ENCODE measurements around the gene CCL8.

CCL8 gene

DNA sequence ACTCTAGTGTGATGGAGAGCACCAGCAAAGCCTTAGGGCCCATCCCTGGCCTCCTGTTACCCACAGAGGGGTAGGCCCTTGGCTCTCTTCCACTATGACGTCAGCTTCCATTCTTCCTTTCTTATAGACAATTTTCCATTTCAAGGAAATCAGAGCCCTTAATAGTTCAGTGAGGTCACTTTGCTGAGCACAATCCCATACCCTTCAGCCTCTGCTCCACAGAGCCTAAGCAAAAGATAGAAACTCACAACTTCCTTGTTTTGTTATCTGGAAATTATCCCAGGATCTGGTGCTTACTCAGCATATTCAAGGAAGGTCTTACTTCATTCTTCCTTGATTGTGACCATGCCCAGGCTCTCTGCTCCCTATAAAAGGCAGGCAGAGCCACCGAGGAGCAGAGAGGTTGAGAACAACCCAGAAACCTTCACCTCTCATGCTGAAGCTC, at the start of gene CCL8:
Gene CCL8 (plus strand): TSS at position 397 of the 445 bp plus-strand sequence. CDS start 67 bp downstream, outside the sequence.
- in situ Hi-C loops (cut with MboI; ENCODE audit: low sequenced_read_pairs), result no loop called here

DNA sequence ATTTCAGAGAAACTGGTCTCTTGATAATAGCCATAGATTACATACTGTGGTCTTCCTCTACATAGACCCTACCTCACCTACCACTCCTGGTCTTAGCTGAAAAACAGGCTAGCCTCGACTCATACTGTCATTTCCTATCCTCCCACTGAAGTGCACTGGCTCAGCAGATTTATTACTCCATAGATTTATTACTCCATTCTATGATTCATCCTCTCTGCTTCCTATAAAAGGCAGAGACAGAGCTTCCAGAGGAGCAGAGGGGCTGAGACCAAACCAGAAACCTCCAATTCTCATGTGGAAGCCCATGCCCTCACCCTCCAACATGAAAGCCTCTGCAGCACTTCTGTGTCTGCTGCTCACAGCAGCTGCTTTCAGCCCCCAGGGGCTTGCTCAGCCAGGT, 49.3 kb upstream of the CCL8 start, which contains the start of gene CCL7:
Gene CCL7 (plus strand): TSS at position 253 of the 400 bp plus-strand sequence. CDS start 70 bp downstream, at position 323.
- in situ Hi-C loops (cut with MboI; ENCODE audit: low sequenced_read_pairs), result no loop called here

DNA sequence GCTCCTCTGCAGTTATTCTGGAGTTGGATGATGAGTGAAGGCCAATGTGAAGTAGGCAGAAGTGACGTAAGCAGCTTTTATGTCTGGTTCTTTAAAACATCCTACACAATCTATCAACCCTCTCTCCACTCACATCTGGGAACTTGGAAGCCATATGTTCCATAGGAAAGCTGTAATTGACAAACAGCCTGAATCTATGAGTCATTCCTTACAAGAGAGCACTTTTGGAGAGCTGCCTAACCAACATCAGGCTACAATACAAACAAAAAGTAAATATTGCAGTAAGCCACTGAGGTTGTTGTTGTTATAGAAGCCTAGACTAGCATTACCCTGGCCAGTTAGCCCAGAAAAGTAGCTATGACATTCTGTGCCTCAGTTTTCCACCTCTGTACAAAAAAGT, 43.4 kb upstream of the CCL8 start:
- in situ Hi-C loops (cut with MboI; ENCODE audit: low sequenced_read_pairs), result no loop called here

DNA sequence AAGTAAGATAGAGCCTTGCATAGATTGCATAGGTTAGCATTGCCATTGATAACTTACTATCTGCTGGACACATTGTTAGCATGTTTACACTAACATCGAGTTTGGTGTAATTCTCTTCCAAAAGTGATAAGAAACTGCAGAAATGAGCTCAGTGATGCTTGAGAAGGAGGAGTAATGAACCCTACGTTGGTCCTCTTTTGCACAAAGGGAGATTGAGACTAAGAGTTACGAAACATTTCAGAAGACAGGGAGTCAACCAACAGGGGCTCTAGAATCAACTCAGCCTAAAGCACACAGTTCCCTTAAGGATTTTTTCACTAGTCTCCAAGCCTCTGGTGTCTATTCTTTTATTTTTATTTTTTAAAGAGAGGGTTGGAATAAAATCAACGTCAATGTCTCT, 42.4 kb upstream of the CCL8 start:
- in situ Hi-C loops (cut with MboI; ENCODE audit: low sequenced_read_pairs), result no loop called here

DNA sequence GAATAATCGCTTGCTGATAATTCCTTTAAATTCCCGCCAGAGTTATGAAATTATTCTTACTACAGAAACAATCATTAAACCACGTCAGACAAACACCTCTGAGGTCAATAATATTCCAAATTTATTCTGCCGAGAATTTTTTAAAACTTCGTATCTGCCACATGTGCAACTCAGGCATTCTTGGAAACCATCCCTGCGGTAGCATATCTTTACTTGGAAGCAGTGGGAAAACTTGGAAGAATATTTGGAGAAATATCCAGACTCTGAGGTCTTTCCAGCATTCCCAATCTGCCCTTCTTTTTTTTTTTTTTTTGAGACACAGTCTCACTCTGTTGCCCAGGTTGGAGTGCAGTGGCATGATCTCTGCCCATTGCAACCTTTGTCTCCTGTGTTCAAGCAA, 35.7 kb upstream of the CCL8 start:
- in situ Hi-C loops (cut with MboI; ENCODE audit: low sequenced_read_pairs), result no loop called here

DNA sequence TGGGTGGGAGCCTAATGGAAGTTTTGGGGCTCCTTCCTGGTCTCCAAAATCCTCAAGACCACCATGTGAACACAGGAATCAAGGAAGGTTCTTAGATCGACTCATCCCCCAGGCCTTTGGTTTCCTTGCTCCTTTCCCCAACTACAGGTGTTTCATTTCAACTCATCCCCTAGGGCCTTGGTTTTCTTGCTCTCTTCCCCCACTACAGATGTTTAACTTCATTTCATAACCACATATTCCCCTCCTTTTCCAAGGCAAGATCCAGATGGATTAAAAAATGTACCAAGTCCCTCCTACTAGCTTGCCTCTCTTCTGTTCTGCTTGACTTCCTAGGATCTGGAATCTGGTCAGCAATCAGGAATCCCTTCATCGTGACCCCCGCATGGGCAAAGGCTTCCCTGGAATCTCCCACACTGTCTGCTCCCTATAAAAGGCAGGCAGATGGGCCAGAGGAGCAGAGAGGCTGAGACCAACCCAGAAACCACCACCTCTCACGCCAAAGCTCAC, 33.9 kb upstream of the CCL8 start, which contains the start of gene CCL11:
Gene CCL11 (plus strand): TSS at position 457 of the 507 bp plus-strand sequence. CDS start 67 bp downstream, outside the sequence.
- in situ Hi-C loops (cut with MboI; ENCODE audit: low sequenced_read_pairs), result no loop called here

DNA sequence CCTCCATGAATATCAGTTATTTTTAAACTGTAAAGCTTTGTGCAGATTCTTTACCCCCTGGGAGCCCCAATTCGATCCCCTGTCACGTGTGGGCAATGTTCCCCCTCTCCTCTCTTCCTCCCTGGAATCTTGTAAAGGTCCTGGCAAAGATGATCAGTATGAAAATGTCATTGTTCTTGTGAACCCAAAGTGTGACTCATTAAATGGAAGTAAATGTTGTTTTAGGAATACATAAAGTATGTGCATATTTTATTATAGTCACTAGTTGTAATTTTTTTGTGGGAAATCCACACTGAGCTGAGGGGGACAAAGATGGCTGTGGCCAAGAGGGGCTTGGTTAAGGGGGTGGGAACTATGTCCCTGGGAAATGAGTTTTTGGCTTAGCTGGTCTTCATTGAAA, 31.4 kb upstream of the CCL8 start:
- in situ Hi-C loops (cut with MboI; ENCODE audit: low sequenced_read_pairs), result no loop called here

DNA sequence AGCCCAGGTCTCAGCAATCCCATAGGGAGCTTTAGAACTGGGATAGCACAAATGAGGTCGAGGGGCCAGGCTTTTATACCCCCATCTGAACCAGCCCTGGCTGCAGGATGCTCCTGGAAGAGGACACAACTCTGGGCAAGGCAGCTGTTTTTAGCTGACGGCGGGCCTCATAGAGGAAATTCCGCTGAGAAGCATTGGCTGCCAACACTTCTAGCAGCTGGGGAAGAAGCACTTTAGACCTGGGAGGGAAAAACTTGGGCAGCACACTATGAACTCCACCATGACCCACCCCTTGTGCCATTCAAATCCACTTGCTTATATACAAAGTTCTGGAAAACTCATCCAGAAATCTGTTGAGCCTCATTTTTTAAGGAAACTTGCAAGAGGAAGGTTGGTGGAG, 28.6 kb upstream of the CCL8 start:
- in situ Hi-C loops (cut with MboI; ENCODE audit: low sequenced_read_pairs), result no loop called here

DNA sequence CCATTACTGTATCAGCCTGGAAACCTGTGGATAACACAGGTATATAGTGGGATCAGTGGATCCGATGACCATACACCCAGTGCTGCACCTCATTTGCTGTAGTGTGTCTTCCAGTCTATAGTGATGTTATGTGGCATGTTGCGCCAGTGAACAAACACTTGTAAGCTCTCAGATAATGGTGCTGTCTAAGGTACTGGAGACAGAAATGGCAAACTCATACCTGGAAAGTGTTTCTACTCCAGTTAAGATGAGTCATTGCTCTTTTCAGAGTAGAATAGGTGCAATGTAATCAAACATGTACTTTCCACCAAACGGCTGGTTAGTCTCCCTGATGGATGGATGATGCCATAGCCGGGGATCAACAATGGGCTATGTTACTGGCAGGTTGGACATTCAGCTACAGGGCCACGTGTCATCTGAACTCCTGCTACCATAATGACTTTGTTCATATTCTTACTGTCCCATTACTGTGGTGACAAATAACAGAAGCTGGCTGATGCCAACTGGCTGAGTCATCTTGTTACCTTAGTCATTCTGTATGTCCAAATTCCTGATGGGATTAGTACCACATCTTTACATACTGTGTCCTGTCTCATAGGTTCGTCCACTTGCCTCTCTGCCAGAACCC, 27.4 kb upstream of the CCL8 start:
- in situ Hi-C loops (cut with MboI; ENCODE audit: low sequenced_read_pairs), result no loop called here

DNA sequence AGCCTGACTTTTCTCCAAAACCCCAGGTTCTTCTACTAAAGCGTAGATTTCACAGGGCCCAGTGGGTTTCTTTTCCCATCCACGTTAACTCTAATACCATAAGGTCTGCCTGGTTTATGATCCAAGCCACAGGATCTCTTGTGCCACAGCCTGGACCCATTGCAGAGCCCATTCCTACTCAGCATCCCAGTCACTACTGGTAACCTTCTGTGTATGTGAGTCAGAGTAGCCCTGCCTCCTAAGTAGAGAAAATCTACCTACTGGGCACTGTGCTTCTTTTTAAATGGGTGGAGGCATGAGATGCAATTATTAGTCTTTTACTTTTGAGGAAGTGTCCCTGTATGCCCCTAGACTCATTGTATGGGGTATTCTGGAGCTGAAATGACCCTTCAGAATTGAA, 20.2 kb upstream of the CCL8 start:
- in situ Hi-C loops (cut with MboI; ENCODE audit: low sequenced_read_pairs), result no loop called here

DNA sequence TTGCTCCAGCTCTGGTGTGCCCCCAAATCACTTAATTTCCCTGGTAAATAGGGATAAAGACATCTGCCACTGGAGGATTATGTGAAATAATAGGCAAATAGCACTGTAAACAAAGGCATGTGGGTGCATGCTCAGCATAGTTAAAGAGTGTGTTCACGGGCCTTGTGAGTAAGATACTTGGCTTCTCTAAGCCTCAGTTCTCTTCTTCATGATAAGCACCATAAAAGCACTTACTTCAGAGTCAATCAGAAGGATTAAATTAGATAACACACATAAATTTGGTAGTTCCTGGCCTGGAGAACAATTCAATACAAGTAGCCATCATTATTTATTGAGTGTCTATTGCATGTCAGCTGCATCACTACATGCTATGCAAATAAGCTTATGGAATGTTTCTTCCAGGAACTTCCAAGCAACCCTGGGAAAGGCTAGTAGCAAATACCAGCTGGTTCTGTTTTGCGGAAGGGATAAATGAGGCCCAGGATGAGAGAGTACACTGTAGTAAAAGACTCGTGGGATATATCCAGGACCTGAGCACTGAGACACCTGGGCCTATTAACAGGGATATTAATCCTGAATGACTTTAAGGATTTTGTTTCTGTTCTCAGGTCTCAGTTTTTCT, 19.2 kb upstream of the CCL8 start:
- in situ Hi-C loops (cut with MboI; ENCODE audit: low sequenced_read_pairs), result no loop called here

DNA sequence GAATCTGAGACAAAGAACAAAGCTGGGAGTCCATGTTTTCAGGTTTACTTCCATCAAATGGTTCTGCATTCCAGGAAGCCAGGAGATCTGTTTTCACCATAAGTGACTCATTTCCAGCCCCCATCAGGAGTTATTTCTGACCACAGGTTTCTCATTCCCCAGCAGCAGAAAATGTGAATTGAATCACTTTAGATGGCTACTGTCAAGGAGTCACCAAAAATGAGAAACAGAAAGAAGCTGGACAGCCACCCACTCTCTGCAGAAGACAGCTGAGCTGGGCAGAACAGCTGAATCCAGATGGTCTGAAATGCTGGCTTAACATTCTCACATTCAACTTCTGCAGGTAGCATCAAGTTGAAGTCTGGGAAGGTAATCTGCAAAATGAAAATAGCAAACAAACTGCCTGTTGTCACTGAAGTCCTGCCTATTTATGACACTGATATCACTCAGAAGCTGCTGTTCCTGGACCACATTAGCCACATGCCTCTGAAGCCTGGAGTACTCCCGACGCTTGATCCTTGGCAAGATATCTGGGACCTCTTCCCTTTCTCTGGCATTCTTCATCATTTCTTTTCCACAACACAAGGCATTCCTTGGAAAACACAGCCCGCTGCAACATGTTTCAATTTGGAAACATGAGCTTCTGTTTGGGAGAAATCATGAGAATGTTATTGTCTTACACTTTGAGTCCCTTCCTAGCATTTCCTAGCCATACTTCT, 18.4 kb upstream of the CCL8 start:
- in situ Hi-C loops (cut with MboI; ENCODE audit: low sequenced_read_pairs), result no loop called here

DNA sequence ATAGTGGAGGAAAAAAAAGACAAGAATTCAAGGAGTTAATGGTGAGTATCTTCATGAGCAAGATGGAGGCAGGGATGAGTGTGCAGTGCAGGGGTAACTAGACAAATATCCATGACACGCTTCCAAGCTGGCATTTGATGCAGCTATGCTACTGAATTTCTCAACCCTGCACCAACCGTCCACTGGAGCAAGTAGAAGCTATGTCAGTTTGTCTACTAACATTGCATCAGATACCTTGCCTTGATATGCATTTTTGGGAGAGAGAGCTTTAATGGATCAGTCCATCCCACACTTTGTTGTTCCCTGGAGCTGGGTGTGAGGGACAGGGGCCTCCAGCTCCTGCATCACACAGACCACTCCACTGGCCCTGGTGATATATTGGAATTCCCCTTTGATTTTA, 17.2 kb upstream of the CCL8 start:
- in situ Hi-C loops (cut with MboI; ENCODE audit: low sequenced_read_pairs), result no loop called here

DNA sequence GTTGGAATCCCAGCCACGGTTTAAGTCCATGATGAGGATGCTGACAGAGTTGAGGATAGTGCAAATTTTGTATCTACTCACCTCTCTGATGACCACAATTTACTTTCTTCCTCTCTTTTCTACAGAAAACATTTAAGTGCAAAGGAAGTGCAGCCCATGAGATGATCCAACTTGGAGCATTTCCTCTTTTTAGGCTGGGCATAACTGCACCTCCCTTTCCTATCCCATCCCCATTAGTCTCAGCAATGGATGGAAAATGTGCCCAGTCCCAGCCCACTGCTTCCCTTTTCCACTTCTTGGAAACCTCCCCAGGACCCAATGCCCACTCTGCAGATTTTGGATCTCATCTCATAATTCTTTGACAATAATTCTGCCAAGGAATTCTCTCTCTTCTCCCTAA, 16.6 kb upstream of the CCL8 start:
- in situ Hi-C loops (cut with MboI; ENCODE audit: low sequenced_read_pairs), result no loop called here

DNA sequence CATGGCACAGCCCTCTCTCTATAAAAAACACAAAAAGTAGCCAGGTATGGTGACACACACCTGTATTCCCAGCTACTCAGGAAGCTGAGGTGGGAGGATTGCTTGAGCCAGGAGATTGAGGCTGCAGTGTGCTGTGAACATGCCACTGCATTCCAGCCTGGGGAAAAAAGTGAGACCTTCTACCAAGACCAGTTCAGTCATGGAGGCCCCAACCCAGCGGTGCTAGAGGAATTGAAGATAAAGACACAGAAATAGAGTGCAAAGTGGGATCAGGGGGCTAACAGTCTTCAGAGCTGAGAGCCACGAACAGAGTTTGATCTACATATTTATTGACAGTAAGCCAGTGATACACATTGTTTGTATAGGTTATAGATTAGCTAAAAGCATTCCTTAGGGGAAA, 15.6 kb upstream of the CCL8 start:
- in situ Hi-C loops (cut with MboI; ENCODE audit: low sequenced_read_pairs), result no loop called here

DNA sequence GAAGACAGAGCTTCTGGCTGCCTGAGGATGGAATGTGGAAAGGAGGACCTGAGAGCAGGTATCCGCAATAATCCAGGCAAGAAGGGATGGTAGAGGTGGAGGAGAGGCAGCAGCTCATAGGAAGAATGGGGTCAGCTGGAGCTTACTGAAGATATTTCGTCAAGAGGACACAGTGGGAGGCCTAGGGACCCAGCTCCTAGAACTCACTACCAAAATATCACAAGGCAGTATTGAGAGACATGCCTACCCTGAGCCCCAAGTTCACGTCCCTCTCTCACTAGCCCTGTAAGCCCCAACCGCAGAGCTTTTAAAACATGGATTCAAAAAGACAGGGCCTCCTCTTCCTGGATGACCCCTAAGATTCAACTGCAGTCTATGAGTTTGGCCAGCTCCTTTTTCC, 14.2 kb upstream of the CCL8 start:
- in situ Hi-C loops (cut with MboI; ENCODE audit: low sequenced_read_pairs), result no loop called here

DNA sequence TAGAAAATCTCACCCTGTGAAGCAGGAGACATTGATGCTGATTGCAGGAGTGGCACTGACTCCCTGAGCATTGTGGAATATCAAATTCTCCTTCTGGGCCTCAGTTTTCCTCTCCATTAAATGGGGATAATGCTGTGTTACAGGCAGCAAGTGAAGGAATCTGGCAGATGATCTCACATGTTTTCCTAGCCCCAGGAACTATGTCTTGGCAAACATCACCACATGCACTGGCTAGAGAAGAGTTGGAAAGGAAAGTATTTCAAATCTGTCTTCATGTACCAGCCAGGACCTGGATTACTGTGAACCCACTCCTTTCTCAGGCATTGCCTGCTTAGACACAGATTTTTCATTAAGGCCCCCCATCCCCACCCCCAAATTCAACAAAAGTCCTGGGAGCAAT, 13.6 kb upstream of the CCL8 start:
- in situ Hi-C loops (cut with MboI; ENCODE audit: low sequenced_read_pairs), result no loop called here

DNA sequence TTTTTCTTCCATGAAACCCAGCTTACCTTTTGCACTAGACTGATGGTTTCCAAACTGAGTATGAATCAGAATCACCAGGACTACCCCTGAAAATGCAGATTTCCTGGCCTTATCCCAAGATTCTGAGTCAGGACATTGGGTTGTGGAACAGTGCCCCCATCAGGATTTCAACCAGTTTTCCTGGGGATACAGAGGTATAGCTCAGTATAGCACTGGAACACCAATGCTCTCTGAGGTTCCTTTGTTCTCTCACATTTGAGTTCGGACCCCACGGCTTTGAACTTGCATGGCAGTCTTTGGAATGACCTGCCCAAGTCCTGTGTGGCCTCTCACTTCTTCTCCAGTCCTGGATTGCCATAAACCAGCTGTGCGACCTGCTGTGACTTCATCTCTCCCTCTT, 12.8 kb upstream of the CCL8 start:
- in situ Hi-C loops (cut with MboI; ENCODE audit: low sequenced_read_pairs), result no loop called here

DNA sequence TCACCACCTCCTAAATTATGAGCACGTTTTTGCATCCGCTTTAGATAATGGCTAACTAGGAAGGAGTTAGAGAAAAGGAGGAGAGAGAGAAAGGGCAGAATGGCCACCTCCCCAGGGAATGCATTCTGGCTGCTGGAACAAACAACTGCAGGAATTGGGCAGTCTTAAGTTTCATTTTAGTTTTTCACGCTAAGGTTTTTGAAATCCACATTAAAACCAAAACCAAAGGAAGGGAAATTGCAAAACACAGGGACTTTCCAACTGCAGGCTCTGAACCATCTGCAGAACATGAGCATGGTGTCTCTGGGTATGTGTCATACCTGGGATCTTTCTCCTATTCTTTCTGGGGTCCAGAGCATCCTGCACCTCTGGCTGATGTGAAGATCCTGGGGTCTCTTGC, 12.1 kb upstream of the CCL8 start:
- in situ Hi-C loops (cut with MboI; ENCODE audit: low sequenced_read_pairs), result no loop called here

DNA sequence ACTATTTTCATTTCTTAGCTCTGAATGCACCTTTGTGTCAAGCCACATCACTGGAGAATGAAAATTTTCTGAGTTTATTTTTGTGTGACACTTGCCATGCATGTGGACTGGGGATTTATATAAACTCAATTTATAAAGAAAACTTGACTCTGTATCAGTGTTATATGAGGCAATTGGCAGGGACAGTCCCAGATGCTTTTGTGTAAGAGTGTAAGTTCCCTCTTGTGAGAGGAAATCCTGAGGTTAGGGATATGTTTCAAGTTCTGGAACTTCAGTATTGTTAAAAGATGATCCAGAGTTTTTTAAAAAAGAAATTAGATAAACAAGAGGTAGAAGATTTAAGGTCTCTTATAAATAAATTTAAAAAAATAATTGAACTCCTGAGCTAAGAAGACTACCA, 10.9 kb upstream of the CCL8 start:
- in situ Hi-C loops (cut with MboI; ENCODE audit: low sequenced_read_pairs), result no loop called here

DNA sequence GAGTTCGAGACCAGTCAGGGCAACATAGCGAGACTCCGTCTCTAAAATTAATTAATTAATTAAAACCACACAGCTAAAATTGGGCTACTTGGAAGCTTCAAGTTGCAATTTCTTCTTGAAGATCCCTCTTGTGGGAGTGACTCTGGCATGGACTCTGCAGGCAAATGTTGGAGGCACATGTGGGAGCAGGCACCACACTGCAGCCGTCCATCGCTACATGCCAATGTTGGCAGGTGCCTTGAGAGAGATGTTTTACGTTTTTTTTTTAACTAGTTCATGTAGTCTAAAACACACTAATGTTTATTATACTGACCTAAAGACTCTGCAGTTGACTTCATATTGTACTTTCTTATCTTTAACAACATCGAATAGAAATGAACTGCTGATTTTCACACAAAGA, 7.9 kb upstream of the CCL8 start:
- in situ Hi-C loops (cut with MboI; ENCODE audit: low sequenced_read_pairs), result no loop called here

DNA sequence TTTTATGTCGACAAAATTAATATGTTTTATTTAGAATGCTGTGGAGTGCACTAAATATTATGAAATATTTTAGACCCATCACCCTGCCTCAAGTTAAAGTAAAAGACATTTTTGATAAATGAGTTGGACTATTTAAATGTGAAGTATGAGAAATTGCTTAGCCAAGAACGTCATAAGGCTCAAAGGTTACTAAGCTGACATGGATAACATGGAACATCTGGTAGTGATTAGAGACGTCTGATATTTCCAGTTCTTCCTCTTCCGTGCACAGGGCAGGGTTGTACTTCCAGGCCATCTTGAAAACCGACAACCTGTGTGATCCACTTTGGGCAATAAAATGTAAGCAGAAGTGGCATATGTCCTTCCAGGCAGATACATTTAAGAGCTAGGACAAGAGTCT, 7.2 kb upstream of the CCL8 start:
- in situ Hi-C loops (cut with MboI; ENCODE audit: low sequenced_read_pairs), result no loop called here
